ENCODE data around the gene TNNC1.

Gene TNNC1

DNA sequence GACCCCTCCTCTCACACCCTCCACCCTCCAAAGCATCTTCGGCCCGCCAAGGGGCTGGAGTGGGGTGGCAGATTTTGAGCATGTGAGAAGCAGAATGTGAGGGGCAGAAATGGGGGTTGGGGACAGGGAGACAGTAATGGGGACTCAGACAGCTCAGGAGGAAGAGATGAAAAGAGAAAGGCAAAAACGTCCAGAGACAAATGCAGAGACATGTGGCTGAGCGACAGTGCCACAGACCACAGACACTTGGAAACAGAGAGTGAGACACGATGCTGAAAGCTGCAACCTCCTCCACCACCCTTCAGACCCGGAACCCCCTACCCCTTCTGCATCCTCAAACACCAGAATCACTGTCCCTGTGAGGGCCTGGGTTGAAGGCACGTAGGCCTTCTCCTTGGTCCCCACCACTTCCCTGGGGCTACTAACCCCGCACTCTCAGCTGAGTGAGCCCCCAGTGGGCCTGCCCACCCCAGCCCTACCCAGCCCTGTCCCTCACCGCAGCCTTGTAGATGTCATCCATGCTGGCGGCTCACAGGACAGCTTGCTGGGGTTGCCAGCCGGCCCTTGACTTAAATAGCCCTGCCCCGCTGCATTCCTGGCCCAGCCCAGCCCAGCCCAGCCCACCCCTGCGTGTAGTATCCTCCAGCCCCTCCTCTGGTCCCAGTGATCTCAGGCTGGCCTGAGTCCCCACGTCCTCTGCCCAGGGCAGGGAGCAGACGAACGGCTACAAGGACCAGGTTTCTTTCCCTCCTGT is at the start of gene TNNC1:
TNNC1 (minus strand) TSS at position 546 of the 754 bp plus-strand sequence; CDS start at position 520, 26 bp downstream.
- DNase-seq, result no peak

DNA sequence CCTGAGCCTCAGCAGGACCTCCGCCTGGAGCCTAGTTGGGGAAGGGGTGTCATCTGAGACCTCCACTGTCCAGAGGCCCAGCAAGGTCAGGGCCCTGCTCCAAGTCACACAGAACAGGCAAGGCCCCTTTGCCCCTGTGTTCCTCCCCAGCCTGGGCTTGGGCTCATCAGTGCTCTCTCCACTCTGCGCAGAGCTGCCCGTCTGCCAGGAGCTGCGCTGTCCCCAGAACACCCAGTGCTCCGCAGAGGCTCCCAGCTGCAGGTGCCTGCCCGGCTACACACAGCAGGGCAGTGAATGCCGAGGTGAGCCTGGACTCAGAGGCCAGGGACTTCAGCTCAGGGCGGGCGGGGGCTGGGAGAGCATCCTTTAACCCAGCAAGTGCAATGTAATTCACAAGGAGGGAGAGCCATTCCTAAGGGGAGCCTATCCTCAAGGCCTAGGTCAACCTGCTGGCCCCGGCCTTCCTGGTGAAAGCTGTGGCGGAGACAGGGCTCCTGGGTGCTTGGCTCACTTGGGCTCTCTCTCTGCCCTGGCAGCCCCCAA is 49.0 kb upstream of the TNNC1 start:
- no peak for DNase-seq

DNA sequence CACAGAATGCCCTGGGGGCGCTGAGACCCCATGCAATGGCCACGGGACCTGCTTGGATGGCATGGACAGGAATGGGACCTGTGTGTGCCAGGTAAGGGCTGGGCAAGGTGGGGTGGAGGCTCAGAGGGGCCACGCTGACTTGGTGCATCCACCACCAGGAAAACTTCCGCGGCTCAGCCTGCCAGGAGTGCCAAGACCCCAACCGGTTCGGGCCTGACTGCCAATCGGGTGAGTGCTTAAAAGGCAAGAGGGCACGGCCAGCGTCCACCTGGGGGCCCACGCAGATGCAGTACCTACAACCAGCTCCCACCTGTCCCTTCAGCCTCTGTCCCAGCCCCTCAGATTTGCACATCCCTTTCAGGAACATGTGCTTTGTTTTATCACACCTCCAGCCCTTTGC is 48.2 kb upstream of the TNNC1 start:
- DNase-seq, result no peak

- no peak for DNase-seq
These were observed 47.2 kb upstream of the TNNC1 start for GRCh38 chr3:52501046-52501445.

DNA sequence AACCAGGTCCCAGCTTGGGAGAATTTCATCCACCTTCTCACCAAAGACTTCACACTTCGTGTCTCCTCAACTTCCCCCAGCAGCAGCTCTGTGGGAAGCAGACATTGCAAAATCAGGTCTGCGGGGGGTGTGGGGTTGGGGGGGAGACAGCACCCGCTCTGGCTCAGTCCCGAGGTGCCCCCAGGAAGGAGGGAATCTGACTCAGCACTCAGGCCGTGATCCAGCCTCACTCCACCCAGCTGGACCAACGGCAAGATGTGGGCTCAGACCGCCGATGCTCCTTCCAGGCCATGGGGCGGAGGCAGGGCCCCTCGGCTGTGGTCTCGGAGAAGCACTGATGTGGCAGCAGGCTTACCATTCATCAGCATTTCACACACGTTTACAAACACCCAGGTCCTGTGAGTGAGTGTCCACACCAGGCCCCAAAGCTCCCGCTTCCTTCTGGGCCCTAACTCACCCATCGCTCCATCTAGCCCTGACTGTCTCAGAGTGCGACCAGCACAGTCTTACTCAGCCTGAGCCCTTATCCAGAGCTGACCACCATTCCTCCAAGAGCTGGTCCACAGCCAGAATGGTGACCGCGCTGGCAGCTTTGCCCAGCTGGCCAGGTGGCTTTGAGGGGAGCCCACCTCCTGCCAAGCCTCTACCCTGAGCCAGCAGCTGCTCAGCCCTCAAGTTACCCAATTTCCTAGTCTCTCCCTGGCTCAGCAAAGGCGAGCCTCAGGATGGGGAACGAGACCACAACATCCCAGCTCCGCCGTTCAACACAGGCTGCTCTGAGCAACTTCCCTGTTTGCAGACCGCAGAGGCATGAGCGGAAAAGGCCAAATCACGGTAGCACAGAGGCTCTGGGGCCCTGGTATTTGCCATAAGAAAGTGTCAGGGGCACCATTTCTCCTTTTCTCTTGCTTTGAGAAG is 44.6 kb upstream of the TNNC1 start:
- peak; percentile 8 to 62 for DNase-seq

DNA sequence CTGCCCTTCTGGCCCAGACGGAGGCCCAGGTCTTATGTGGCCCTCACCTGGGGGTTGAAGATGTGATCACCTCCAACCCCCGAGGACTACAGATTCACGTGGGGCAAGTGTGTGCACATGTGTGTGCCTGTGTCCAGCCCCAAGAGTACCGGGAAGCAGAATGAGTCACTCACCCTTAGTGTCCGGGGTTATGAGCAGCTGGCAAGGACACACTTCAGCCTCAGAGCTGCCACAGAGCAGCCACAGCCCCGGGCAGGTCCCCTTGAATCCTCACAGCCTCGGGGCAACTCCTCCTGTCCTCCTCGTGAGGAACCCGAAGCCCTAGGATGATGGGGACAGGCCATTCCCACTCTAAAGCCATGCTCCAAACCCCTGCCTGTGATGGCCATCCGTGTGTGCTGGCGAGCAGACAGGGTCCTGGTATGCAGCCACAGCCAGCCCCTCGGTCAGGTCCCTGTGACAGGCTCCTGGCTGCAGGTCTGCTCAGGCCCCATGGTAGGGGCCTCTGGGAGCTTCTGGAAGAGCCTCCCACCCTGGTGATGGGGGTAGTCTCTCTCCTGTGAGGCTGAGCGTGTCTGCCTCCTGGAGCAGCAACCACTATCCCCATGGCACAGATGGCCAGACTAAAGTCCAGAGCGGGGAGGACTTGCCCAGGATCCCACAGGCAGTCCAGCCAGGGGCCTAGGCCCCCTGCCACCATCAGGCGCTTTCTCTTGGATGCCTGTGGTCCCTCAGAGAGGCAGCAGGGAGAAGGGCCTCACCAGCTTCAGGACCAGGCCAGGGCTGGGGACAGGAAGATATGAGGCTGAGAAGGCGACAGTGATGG is 42.1 kb upstream of the TNNC1 start:
- DNase-seq, result peak in 1 of 2 donors; percentile 36

GRCh38 chr3:52494886-52495495 is 41.1 kb upstream of the TNNC1 start, which contains the start of gene STAB1:
Gene STAB1 (plus strand): TSS chr3:52495338. CDS start chr3:52495414, 76 bp downstream.
- DNase-seq, result no peak

GRCh38 chr3:52494445-52494844 is 40.6 kb upstream of the TNNC1 start:
- no peak for DNase-seq

- no peak for DNase-seq
These were observed 39.6 kb upstream of the TNNC1 start for GRCh38 chr3:52493232-52494017.

GRCh38 chr3:52492059-52492458 is 38.2 kb upstream of the TNNC1 start:
- DNase-seq, result no peak

DNA sequence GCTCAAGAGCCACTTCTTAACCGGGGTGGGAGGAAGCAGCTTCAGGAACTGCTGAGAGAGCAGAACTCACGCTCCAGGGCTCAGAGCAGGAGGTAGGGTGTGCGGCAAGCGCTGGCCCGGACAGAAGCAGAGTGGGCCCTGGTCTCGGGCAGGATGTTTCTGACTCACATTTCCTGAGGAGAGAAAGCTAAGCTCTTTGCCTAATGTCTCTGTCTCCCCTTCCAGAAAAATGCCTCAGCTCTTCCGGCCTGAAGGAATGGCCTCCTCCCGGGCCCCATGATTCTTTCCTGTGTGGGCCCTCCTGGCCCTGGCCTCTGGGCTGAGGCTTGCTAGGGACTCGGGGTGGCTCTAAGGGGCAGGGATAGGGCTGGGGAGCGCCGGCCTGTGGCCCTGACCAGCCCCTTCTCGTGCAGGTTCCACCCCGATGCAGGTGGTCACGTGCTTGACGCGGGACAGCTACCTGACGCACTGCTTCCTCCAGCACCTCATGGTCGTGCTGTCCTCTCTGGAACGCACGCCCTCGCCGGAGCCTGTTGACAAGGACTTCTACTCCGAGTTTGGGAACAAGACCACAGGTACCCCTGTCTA is 37.2 kb upstream of the TNNC1 start:
- DNase-seq, result peak in 1 of 2 donors; percentile 24

- no peak for DNase-seq
These were observed 36.4 kb upstream of the TNNC1 start for GRCh38 chr3:52490035-52490938.

- DNase-seq, result no peak
These were observed 35.6 kb upstream of the TNNC1 start for GRCh38 chr3:52489453-52489852.

DNA sequence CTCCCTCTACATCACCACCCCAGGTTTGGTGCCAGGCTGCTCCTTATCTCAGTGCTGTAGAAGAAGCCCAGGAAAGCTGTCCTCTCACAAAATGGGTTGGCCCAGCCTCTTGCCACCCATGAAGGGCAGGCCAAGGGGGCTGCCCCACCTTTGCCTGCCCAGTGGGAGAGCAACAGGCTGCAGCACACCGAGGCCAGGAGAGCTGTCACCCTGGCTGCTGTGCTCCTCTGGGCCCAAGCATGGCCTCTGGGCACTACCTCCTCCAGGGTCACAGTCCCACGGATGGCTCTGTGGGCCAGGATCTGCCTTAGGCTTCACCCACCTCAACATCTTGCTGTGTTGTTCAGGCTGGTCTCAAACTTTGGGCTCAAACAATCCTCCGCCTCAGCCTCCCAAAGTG is 34.9 kb upstream of the TNNC1 start:
- no peak for DNase-seq

DNA sequence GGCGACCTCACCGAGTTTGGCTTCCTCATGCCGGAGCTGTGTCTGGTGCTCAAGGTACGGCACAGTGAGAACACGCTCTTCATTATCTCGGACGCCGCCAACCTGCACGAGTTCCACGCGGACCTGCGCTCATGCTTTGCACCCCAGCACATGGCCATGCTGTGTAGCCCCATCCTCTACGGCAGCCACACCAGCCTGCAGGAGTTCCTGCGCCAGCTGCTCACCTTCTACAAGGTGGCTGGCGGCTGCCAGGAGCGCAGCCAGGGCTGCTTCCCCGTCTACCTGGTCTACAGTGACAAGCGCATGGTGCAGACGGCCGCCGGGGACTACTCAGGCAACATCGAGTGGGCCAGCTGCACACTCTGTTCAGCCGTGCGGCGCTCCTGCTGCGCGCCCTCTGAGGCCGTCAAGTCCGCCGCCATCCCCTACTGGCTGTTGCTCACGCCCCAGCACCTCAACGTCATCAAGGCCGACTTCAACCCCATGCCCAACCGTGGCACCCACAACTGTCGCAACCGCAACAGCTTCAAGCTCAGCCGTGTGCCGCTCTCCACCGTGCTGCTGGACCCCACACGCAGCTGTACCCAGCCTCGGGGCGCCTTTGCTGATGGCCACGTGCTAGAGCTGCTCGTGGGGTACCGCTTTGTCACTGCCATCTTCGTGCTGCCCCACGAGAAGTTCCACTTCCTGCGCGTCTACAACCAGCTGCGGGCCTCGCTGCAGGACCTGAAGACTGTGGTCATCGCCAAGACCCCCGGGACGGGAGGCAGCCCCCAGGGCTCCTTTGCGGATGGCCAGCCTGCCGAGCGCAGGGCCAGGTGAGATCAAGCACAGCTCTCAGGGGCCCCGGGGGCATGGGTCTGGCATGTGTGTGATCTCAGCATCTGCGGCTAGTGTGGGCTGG is 34.2 kb upstream of the TNNC1 start:
- DNase-seq, result no peak

- DNase-seq, result no peak
These were observed 33.4 kb upstream of the TNNC1 start for GRCh38 chr3:52487050-52487787.

GRCh38 chr3:52484680-52485461 is 31.0 kb upstream of the TNNC1 start:
- no peak for DNase-seq
